Measurements from ENCODE around the gene SNX1.

The SNX1 gene

DNA sequence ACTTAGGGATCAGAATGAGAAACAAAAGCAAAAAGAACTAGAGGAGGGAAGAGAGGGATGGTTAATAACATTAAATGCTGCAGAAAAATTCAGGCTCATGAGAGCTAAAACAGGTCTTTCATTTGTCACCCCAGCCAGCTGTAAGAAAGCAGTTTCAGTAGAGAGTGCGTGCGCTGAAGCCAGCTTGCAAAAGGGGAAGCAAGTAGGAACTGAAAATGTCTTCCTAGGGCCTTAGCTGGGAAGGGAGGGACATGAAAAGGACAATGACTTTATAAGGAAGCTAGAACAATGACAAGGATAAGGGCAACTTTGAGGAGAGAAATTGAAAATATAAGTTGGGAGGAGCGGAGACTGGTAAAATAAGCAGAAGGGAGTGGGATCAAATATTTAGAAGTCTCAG is 5.3 kb upstream of the SNX1 start:
- no peak overlapping the region for H3K27ac ChIP-seq
- TF ChIP-seq, protein P1, sequence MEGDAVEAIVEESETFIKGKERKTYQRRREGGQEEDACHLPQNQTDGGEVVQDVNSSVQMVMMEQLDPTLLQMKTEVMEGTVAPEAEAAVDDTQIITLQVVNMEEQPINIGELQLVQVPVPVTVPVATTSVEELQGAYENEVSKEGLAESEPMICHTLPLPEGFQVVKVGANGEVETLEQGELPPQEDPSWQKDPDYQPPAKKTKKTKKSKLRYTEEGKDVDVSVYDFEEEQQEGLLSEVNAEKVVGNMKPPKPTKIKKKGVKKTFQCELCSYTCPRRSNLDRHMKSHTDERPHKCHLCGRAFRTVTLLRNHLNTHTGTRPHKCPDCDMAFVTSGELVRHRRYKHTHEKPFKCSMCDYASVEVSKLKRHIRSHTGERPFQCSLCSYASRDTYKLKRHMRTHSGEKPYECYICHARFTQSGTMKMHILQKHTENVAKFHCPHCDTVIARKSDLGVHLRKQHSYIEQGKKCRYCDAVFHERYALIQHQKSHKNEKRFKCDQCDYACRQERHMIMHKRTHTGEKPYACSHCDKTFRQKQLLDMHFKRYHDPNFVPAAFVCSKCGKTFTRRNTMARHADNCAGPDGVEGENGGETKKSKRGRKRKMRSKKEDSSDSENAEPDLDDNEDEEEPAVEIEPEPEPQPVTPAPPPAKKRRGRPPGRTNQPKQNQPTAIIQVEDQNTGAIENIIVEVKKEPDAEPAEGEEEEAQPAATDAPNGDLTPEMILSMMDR (IDR thresholded peaks at IDR 0.05), result no peak
- no peak for TF ChIP-seq ZFX (IDR thresholded peaks at IDR 0.05; ENCODE audit: borderline replicate concordance)

DNA sequence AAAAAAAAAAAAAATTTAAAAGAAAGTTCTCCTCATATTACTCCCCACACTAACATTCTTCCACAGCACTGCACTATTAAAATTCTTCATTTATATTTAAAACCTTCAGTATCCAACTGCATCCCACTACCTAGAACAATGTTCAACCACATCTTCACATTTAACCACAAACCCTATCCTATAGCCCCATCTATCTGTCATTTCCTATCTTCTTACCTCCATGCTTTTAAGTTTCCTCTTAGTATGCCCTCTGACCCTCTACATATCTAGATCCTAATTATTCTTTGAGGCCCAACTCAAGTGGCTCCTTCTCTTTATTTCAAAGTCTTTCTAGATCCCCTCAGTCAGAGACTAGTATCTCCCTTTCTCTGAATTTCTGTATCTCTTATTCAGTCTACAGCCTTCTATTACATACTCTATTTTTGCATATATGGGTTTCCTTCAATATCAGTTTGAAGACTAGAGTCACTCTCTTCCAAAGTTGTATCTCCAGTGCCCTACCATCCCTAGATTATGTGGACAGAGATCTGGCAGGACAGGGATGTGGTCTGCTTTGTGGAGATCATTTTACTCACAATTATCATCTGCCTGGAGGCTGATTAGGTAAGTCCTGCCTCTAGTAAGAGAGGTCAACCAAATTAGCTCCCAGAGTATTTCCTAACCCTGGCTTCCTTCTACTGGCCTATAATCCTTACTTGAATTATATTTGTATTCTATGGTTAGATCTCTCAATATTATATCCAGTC is 3.5 kb upstream of the SNX1 start:
- H3K27ac ChIP-seq, result peak overlapping the region; percentile 96
- TF ChIP-seq, protein P1 (IDR thresholded peaks at IDR 0.05), result no peak
- no peak for TF ChIP-seq ZFX (IDR thresholded peaks at IDR 0.05; ENCODE audit: borderline replicate concordance)

DNA sequence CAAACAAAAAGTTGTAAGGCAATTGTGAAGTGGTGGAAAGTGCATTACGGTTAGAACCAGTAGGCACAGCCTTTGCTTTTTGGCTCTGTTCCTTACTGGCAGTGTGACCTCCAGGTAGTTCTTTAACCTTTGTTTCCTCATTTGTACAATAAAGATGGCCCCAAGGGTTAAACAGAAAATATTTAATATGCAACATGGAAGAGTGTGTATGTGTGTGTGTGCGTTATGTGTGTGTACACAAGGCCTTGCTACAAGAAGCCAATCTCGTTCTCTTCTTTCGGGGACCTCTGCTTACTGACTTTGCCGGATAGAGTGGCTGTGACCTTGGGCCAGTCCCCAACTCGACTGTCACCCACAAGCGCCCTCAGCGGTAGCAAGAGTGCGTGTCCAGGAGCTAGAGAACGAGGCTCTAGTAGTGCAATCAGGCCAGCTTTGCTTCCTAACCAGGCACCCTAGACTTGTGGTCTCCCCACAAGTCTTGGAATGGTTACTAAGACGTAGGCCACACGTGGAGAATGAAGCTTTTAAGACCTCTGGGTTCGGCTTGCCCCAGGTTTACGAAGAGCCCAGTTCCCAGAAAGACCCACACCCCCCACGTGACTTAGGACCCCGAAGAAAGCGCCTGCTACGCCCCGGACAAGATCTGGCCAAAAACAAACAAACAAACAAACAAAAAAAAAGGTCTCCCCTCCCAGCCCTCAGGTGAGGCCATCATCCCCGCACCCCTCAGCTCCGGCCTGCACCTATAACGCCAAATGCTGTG is 2.7 kb upstream of the SNX1 start:
- H3K27ac ChIP-seq, result peak overlapping the region; percentile 96
- TF ChIP-seq ZFX (IDR thresholded peaks at IDR 0.05; ENCODE audit: borderline replicate concordance), result no peak
- TF ChIP-seq, protein P1 (IDR thresholded peaks at IDR 0.05), result 0 out of 2 replicates have a peak, but pooled peaks have one; percentile 11

DNA sequence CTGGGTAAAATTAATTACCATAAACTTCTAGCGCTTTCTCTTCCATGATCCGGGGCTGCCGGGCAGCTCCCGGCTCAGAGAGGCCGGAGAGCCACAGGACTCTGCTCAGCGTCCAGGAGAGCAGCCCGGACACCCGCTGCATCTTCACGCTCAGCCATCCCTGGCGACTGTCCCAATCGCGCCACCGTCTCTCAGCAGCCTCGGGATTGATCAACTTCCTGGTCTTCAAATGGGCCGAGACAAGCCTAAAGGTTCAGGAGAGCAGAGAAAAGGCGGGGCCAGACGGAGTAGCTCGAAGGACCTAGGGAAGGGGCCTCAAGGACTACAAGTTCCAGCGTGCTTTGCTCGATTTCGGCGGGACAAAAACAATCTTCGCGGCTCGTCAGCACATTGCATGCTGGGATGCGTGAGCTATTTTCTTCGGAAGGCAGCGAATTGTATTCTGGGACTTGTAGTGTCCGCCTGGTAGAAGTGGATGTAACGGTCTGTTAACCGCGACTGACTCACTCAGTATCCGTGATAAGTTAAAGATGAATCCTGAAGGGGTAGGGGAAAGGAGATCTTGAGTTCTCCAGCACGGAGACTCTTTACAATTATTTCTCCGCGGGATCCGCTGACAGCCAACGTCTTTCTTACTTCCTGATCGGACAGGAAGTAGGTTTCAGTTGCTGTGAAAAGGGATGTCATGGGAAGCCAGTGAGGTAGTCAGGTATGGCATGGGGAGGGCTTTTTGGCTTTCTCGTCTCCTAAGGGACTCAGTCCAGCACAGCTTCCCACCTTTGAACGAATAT is 2.0 kb upstream of the SNX1 start, which contains the start of gene CIAO2A:
TSS of gene CIAO2A (minus strand) at position 212 of the 791 bp plus-strand sequence. CDS start at position 142, 70 bp downstream.
- TF ChIP-seq, protein P1 (IDR thresholded peaks at IDR 0.05), result no peak
- TF ChIP-seq ZFX (IDR thresholded peaks at IDR 0.05; ENCODE audit: borderline replicate concordance), result no peak
- H3K27ac ChIP-seq, result peak within 1 kb of the TSS; percentile 96

DNA sequence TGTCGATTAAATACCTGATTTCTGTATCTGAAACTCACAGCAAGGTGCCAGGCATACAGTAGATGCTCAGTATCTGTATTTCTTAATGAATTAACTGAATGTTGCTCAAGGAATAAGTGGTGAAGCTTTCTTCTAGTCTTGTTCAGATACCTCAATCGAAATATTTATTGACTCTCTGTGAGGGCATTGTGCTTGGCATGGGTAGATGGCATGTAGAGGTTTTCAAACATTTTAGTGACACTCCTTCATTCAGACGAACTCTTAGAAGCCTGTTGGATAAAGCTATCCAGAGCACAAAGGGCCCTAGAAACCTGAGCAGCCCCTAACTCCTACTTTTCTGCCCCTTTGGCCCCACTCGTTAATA is 369 bp upstream of the SNX1 start:
- TF ChIP-seq ZFX (IDR thresholded peaks at IDR 0.05; ENCODE audit: borderline replicate concordance), result no peak
- TF ChIP-seq, protein P1 (IDR thresholded peaks at IDR 0.05), result no peak
- H3K27ac ChIP-seq, result peak overlapping the region; percentile 96

DNA sequence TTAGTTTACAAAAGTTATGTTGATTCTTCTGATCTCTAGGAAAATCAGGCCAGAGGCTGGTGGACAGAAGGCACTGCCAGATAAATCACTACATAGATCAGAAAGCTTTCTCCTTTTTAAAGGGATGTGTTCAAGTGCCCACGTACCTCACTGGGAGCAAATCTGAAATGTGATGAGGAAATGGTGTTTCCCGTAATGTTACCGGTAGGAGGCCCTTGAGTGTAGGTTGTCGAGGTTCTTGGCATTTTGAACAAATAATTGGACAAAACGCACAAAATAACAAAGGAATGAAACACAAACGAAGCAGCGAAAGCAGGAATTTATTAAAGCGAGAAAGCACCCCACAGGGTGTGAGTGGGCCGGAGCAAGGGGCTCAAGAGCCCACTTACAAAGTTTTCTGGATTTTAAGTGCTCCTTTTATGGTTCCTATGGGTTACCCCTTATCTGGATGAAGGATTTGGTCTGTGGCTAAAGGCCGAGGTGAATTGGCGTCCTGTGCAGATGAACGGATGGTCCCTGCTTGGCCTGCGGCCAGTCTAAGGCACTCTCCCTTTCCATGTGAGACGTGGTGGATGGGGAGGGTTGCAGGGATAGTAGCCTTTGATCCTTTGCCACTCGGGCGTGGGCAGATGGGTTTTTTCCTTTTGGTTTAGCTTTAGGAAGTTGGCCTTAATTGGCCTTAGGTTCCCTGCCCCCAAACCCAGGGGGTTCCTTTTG is 1.0 kb downstream of the SNX1 start:
- TF ChIP-seq ZFX (IDR thresholded peaks at IDR 0.05; ENCODE audit: borderline replicate concordance), result no peak
- TF ChIP-seq, protein P1 (IDR thresholded peaks at IDR 0.05), result no peak
- peak overlapping the region; percentile 96; the same call in 1 of the 2 replicates for H3K27ac ChIP-seq

All from 22Rv1 (cell line).